ENCODE data around the gene STOML1. TPM values are rescaled to one million over a fixed set of nuclear protein-coding genes. Genes with fewer than 3 reads are reported as not detected.

The STOML1 gene
- total and polyA plus RNA-seq, 2 donors = 13.0 to 19.1 TPM

Other genes starting within 250 kb of the STOML1 start
- 0.61 TPM for gene INSYN1, start 238.9 kb downstream of the STOML1 start, total RNA-seq
- gene INSYN1, start 238.9 kb downstream of the STOML1 start, polyA plus RNA-seq = 1.1 TPM
- not detected for gene TBC1D21, start 118.7 kb downstream of the STOML1 start, total RNA-seq
- 0.05 TPM for gene TBC1D21, start 118.7 kb downstream of the STOML1 start, polyA plus RNA-seq
- 6.6 TPM for gene LOXL1, start 65.8 kb downstream of the STOML1 start, total RNA-seq
- 6.7 TPM for gene LOXL1, start 65.8 kb downstream of the STOML1 start, polyA plus RNA-seq
- gene PML, start 2.4 kb upstream of the STOML1 start, total RNA-seq = 13.0 TPM
- gene PML, start 2.4 kb upstream of the STOML1 start, polyA plus RNA-seq = 35.7 TPM
- gene GOLGA6A, start 90.3 kb upstream of the STOML1 start, total RNA-seq = 0.09 TPM
- gene GOLGA6A, start 90.3 kb upstream of the STOML1 start, polyA plus RNA-seq = 0.09 TPM
- gene ISLR2, start 138.3 kb upstream of the STOML1 start, total RNA-seq = 0.19 TPM
- 0.98 TPM for gene ISLR2, start 138.3 kb upstream of the STOML1 start, polyA plus RNA-seq
- gene ISLR, start 181.4 kb upstream of the STOML1 start, total RNA-seq = 6.9 TPM
- gene ISLR, start 181.4 kb upstream of the STOML1 start, polyA plus RNA-seq = 11.0 TPM
- gene STRA6, start 210.5 kb upstream of the STOML1 start, total RNA-seq = 2.6 TPM
- gene STRA6, start 210.5 kb upstream of the STOML1 start, polyA plus RNA-seq = 0.68 TPM
- 1.4 TPM for gene CCDC33, start 244.0 kb upstream of the STOML1 start, total RNA-seq
- 0.39 TPM for gene CCDC33, start 244.0 kb upstream of the STOML1 start, polyA plus RNA-seq

Measured in thymus (tissue), 2 donors.